Activated T-helper 1 cell treated with Interleukin-2 at 50 U/mL for 16 hours (primary cell): ENCODE measurements around the gene MLXIP.
"Not testable (repeated sequence)": the region's sequence is repeated elsewhere in the genome, so short reads cannot be mapped to it uniquely, and the experiment has no call there.

Experiments
- DNase-seq: peaks from one replicate; pipeline ENCODE4 v3.0.0-alpha.2; 2020; ENCODE audit warnings: low read depth

MLXIP gene

GRCh38 chr12:122078141-122079032 is at the start of gene MLXIP:
MLXIP (plus strand) TSS chr12:122078756; CDS start chr12:122078854, 98 bp downstream.
- DNase-seq, result peak; percentile 81

- DNase-seq, result no peak
These were observed 49.5 kb upstream of the MLXIP start for GRCh38 chr12:122028905-122029560.

- no peak for DNase-seq
These were observed 48.7 kb upstream of the MLXIP start for GRCh38 chr12:122029620-122030423.

- DNase-seq, result no peak
These were observed 48.0 kb upstream of the MLXIP start for GRCh38 chr12:122030424-122031035.

- peak; percentile 12 for DNase-seq
These were observed 47.0 kb upstream of the MLXIP start for GRCh38 chr12:122031342-122032216.

- DNase-seq, result no peak
These were observed 46.0 kb upstream of the MLXIP start for GRCh38 chr12:122032580-122032979.

GRCh38 chr12:122035292-122035691 is 43.3 kb upstream of the MLXIP start:
- no peak for DNase-seq

GRCh38 chr12:122036153-122036552 is 42.4 kb upstream of the MLXIP start:
- DNase-seq, result no peak

GRCh38 chr12:122040579-122041386 is 37.8 kb upstream of the MLXIP start:
- no peak for DNase-seq

GRCh38 chr12:122041458-122041857 is 37.1 kb upstream of the MLXIP start:
- not testable (repeated sequence) for DNase-seq

- no peak for DNase-seq
These were observed 35.6 kb upstream of the MLXIP start for GRCh38 chr12:122042910-122043309.

- no peak for DNase-seq
These were observed 35.1 kb upstream of the MLXIP start for GRCh38 chr12:122043476-122043875.

GRCh38 chr12:122045262-122045661 is 33.3 kb upstream of the MLXIP start:
- DNase-seq, result no peak

- DNase-seq, result no peak
These were observed 32.4 kb upstream of the MLXIP start for GRCh38 chr12:122046145-122046544.

GRCh38 chr12:122048151-122048550 is 30.4 kb upstream of the MLXIP start:
- no peak for DNase-seq

- DNase-seq, result no peak
These were observed 28.7 kb upstream of the MLXIP start for GRCh38 chr12:122049827-122050226.

GRCh38 chr12:122050706-122051105 is 27.9 kb upstream of the MLXIP start:
- no peak for DNase-seq

GRCh38 chr12:122051231-122051876 is 27.2 kb upstream of the MLXIP start:
- no peak for DNase-seq

- DNase-seq, result no peak
These were observed 26.3 kb upstream of the MLXIP start for GRCh38 chr12:122052285-122052684.
